Amniotic epithelial cell (primary cell): ENCODE data around the gene MCMBP.
"Not testable (repeated sequence)": the region's sequence is repeated elsewhere in the genome, so short reads cannot be mapped to it uniquely, and the experiment has no call there.

Source experiments
- DNase-seq: peaks from one replicate; pipeline ENCODE4 v3.0.0-alpha.2; 2010; ENCODE audit warnings: low read depth

MCMBP gene

GRCh38 chr10:119827430-119827829 lies 45.2 kb downstream of the MCMBP start:
- DNase-seq: peak; percentile 62

- DNase-seq: peak; percentile 58
Observed at GRCh38 chr10:119826771-119827170, 45.9 kb downstream of the MCMBP start.

DNA sequence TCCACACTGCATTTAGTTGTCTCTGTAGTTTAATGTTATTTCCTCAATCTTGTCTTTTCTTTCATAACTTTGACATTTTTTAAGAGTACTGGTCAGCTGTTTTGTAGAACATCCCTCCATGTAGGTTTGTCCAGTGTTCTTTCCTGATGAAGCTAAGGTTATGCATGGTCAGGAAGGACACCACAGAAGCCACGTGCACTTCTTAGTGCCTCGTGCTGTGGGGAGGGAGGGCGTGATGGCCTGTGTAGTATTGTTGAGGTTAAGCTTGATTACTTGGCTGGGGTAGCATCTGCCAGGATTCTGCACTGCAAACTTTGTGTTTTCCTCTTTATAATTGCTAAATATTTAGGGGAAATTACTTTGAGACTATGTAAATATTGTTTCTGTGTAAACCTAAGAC lies 48.3 kb downstream of the MCMBP start:
- DNase-seq: no peak

DNA sequence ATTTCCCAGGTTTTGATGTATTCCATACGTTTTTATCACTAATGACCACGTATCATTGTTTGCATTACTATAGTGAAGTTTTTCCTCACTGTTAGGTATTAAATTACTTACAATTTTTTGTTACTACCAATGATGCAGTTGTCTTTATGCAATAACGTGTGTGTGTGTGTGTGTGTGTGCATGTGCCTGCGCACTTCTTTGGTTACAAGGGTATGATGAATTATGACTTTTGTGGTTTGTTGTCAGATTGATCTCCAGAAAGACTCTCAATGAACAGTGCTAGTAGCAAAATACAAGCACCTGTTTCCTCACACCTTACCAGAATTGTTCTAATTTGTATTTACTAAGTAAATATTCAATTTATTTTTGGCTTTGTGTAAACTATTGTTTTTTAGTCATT lies 51.5 kb downstream of the MCMBP start:
- peak; percentile 18 for DNase-seq

- no peak for DNase-seq
Observed at GRCh38 chr10:119818889-119819270, 53.8 kb downstream of the MCMBP start.

- DNase-seq: peak; percentile 57
Observed at GRCh38 chr10:119817991-119818888, 54.4 kb downstream of the MCMBP start.

DNA sequence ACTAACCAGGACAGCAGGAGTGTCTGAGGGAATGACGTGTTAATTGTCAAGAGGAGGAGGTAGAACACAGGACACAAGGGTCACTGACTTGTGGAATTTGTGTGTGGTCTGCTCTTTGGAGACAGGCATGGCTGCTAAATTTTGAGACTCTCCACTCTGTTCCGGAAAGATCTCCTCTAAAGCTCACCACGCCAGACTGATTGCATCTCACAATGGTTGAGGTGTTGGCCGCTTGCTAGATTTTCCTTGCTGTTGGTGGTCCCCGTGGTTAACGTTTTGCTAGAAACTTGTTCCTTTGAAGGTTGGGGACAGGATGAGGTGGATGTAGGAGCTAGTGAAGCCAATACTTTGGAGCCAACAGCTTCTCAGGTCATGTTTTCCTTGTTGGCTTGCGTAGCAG lies 57.0 kb downstream of the MCMBP start:
- DNase-seq: no peak

- DNase-seq: no peak
Observed at GRCh38 chr10:119812684-119813083, 60.0 kb downstream of the MCMBP start.

DNA sequence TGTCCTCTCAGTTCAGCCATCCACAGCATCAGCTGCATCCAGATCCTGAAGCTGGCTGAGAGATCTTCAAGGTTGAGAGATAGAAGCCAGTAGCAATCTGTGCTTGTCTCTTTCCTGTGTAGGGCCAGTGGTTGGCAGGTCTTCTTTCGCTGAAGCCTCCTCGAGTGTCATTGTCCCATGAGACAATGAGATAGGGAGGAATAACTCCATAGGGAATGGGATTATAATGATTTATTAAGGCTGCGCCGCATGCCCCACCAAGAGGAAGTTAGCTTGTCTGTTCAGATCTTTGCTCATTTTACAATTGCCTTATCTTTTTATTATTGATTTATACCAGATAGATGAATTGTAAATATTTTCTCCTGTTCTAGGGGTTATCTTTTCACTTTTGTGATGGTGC lies 61.5 kb downstream of the MCMBP start:
- no peak for DNase-seq

DNA sequence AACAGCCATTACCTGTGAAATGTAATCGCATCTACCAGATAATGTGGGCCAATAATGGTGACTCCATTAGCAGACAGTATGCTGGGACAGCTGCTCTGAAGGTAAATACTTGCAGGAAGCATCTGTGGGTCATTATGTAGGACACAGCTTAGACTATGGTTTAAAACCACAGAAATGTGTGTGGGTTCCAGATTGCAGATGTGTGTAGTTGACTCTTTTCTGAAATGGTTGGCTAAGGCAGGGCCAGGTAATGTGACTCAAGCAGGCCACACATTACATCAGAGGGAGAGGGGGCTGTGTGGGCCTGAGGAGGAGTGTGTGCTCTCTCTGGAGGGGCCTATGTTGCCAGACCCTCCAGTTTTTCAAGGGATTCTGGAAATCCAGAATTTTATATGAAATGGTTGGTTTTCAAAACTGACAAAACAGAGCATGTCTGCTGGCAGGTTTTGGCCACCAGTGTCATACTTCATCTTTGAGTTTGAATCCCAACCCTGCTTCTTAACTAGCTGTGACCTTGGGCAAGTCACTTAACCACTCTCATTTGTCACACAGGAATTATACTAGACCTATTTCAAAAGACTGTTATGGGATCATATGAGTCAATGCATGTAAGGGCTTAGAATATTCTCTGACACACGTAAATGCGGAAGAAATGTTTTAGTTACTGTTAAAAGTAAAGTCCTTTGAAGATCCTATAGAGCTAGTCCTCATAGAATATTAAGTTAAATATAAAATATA lies 64.5 kb downstream of the MCMBP start:
- DNase-seq: peak; percentile 80

DNA sequence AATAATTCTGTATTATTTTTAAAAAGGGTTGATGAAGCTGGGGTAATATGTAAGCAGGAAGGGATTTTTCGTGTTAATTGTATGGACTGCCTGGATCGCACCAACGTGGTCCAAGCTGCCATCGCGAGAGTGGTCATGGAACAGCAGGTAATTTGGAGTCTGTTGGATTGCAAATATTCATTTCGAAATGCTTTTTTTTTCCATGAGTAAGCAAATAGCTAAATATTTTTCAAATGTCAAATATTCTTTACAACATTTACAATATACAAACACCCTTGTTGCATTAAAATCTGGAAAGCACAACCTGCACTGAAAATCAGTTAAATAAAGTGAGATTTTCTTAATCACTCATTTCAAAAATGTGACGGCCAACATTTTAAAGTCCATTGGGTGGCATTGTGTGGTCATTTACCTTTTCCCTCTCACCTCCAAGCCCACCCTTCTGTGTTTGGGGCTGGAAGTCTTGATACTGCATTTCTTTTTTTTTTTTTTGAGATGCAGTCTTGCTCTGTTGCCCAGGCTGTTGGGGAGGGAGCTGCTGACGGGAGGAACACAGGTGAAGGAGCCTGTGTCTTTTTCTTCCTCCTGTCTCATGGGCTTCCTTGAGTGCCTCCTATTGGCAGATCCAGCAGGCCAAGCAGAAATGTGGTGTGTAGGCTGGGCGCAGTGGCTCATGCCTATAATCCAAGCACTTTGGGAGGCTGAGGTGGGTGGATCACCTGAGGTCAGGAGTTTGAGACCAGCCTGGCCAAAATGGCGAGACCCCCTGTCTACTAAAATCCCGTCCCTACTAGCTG lies 66.1 kb downstream of the MCMBP start:
- DNase-seq: no peak

GRCh38 chr10:119805702-119806230 lies 66.9 kb downstream of the MCMBP start:
- no peak for DNase-seq

- peak; percentile 50 for DNase-seq
Observed at GRCh38 chr10:119803264-119803663, 69.4 kb downstream of the MCMBP start.

GRCh38 chr10:119801998-119802538 lies 70.6 kb downstream of the MCMBP start:
- DNase-seq: no peak

DNA sequence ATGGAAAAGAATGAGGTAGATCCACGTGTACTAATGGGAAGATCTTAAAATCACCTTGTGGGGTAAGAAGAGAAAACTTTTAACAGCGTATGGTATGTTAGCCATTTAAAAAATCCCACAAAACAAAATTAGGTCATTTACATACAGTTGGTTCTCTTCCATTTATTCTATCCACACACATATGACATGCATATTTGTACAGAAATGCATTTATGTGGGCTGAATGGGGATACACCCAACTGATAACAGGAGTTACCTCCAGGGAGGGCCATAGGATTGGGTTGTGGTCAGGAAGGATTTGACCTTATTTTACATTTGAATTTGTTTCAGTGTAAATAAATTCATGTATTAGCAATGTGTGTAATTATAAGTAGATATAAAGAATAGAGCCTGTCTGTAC lies 71.5 kb downstream of the MCMBP start:
- DNase-seq: no peak

- DNase-seq: no peak
Observed at GRCh38 chr10:119796039-119796438, 76.6 kb downstream of the MCMBP start.

DNA sequence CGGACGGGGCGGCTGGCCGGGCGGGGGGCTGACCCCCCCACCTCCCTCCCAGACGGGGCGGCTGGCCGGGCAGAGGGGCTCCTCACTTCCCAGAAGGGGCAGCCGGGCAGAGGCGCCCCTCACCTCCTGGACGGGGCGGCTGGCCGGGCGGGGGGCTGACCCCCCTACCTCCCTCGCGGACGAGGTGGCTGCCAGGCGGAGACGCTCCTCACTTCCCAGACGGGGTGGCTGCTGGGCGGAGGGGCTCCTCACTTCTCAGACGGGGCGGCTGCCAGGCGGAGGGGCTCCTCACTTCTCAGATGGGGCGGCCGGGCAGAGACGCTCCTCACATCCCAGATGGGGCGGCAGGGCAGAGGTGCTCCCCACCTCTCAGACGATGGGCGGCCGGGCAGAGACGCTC lies 77.5 kb downstream of the MCMBP start:
- not testable (repeated sequence) for DNase-seq

DNA sequence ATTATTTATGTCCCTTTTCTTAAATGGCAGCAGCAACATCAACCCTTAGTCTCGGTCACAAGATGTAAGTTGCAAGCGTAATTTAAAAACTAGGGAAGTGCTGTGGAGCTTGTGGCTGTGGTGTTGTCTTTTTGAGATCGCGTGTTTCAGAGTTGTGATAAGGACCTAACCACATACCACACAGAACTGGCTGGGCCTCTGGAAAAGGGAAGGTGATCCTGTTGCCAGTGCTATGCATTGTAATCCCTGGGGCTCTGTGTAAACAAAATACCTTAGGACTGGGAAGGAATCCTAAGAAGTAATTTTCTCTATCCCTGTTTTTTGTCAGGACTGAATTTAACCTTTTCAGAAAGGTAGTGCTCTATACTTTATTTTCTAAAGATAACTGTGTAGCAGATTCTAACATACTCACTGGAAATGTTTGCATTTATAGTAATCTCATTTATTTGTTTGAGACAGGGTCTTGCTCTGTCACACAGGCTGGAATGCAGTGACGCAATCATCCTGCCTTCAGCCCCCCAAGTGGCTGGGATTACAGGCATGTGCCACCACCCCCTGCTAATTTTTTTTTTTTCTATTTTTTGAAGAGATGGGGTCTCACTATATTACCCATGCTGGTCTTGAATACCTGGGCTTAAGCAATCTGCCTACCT lies 86.4 kb downstream of the MCMBP start:
- peak; percentile 96 for DNase-seq

DNA sequence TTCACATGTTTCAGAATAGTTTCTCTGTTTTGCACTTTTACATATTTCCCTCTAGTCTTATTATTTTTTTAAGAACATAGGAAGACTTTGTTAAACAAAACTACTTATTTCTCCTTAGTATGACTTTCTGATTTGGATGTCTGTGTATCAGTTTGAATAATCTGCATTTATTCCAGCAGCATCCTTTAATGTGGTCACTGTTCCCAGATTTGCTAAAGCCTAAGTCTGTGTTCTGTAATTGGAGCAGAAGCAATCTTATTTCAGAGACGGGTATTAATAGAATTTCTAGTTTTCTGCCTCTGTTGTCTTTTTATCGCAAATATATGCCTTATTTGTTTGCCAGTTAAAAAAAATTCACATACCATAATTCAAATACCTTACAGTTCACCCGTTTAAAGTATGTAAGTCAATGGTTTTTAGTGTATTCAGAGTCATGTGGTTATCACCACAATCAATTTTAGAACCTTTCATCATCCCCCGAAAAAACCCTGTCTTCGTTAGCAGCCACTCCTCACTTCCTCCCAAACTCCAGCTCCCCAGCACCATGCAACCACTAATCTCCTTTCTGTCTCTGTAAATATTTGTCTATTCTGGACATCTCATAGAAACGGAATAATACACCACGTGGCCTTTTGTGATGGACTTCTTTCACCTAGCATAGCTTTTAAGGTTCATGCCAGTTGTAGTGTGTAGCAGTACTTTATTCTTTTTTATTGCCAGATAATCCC lies 88.1 kb downstream of the MCMBP start:
- DNase-seq: peak; percentile 75

DNA sequence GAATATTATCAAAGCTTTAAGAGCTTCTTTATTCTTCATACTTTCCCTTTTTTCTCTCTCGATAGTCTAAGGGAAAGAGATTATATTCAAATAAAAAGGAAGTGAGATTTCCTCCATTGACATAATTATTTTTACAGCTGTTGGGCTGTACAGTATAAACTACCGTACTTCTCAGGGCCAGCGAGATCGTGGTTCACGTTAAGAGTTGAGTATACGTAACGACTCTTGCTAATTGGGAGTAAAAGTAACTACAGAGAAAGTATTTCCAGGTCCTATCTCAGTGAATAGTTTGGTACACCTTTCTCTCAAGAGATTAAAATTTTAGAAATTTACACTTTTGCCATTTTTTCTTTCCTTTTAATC lies 89.0 kb downstream of the MCMBP start:
- DNase-seq: no peak
